ENCODE data around the gene UBE2N.
"Not testable (repeated sequence)": the region's sequence is repeated elsewhere in the genome, so short reads cannot be mapped to it uniquely, and the experiment has no call there.

Gene UBE2N

GRCh38 chr12:93442411-93443340 lies 929 bp upstream of the UBE2N start:
- DNase-seq, result no peak

- no peak for DNase-seq
These were observed 598 bp downstream of the UBE2N start for GRCh38 chr12:93441081-93441616.

GRCh38 chr12:93440043-93440835 lies 1.5 kb downstream of the UBE2N start:
- DNase-seq, result no peak

- no peak for DNase-seq
These were observed 3.3 kb downstream of the UBE2N start for GRCh38 chr12:93438266-93439050.

- no peak for DNase-seq
These were observed 7.4 kb downstream of the UBE2N start for GRCh38 chr12:93434256-93434865.

GRCh38 chr12:93432031-93432430 lies 9.7 kb downstream of the UBE2N start:
- DNase-seq, result not testable (repeated sequence)

GRCh38 chr12:93430280-93430679 lies 11.5 kb downstream of the UBE2N start:
- no peak for DNase-seq

GRCh38 chr12:93429852-93430251 lies 11.9 kb downstream of the UBE2N start:
- no peak for DNase-seq

GRCh38 chr12:93429448-93429847 lies 12.3 kb downstream of the UBE2N start:
- DNase-seq, result no peak

GRCh38 chr12:93427779-93428564 lies 13.8 kb downstream of the UBE2N start:
- no peak for DNase-seq

GRCh38 chr12:93426412-93426805 lies 15.3 kb downstream of the UBE2N start:
- no peak for DNase-seq

GRCh38 chr12:93425736-93426411 lies 15.9 kb downstream of the UBE2N start:
- no peak for DNase-seq

- no peak for DNase-seq
These were observed 19.7 kb downstream of the UBE2N start for GRCh38 chr12:93422050-93422449.

GRCh38 chr12:93419388-93420034 lies 22.2 kb downstream of the UBE2N start:
- no peak for DNase-seq

GRCh38 chr12:93417967-93418480 lies 23.7 kb downstream of the UBE2N start:
- no peak for DNase-seq

- DNase-seq, result no peak
These were observed 25.9 kb downstream of the UBE2N start for GRCh38 chr12:93415723-93416464.

GRCh38 chr12:93413064-93413463 lies 28.7 kb downstream of the UBE2N start:
- no peak for DNase-seq

- DNase-seq, result not testable (repeated sequence)
These were observed 29.4 kb downstream of the UBE2N start for GRCh38 chr12:93412396-93412795.

- DNase-seq, result not testable (repeated sequence)
These were observed 30.7 kb downstream of the UBE2N start for GRCh38 chr12:93411060-93411459.
